Transverse colon (tissue), 4 donors: ENCODE data around the gene BCL2L1.
A peak's percentile ranks its signal among the peaks of the same experiment; 100 is the strongest.

Experiments used
- POLR2A ChIP-seq: fragments of 450-650 bp; IDR thresholded peaks from one replicate; pipeline ENCODE4 v1.6.1; 2016; ENCODE audit warnings: antibody characterized with exemption, mild to moderate bottlenecking, moderate library complexity
- POLR2AphosphoS5 ChIP-seq, 3 donors: sonication (generic); formaldehyde crosslinking; IDR thresholded peaks; one replicate each; pipeline ENCODE4 v1.6.1; 2016; ENCODE audit warnings: antibody characterized with exemption in 3 of 3
- TF ChIP-seq, protein P1 (sequence below), 5 experiments: fragments of 200-600 bp in 3 of 5; fragments of 450-650 bp in 2 of 5; sonication (generic) in 3 of 5; IDR thresholded peaks; 1 replicate in 2 of 5; 2 replicates in 3 of 5; pipeline ENCODE4 v1.5.1; 2016 to 2017; ENCODE audit warnings: antibody characterized with exemption in 5 of 5, inconsistent platforms in 3 of 5, mild to moderate bottlenecking in 2 of 5, moderate library complexity in 1 of 5

DNA sequence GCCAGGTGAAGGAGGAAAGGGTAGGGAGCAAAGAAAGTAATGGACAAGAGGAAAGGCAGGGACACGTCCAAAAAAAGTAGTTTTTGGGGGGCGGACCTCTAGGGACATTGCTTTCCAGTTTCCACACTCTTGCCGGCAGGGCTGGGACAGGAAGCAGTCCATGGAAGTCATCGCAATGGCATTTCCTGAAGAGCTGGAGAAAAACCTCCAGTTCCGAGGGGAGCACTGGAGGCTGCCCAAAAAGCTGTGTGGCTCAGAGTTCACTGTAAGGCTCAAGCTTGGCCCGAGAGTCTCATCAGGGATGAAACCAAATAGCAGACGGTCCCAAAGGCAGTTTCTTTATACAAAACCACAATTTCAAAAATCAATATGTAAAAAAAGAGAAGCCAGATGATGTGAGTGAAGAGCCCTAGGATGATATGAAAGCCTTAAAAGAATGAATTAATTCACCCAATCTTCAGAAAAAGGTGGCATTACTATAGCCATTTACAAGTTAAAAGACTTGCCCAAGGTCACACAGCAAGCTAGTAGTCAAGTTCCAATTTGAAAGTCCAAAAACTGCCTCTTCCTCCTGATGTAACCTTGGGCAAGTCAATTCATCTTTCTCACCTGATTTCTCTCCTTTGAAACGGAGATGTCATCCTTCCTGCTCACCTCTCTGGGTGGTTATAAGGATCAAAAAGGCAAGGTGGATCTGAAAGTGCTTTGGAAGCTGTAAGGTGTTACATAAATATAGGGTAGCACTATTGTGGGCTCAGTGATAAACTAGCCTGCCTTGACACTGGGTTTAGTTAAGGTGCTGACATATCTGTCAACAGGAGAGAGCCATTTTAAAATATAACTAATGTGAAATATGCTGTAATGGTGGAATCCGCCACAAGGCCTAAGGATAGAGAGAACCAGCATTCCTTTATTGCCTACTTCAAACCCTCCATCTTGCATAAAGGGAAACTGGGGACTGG is 9.1 kb downstream of the BCL2L1 start:
- TF ChIP-seq, protein P1, sequence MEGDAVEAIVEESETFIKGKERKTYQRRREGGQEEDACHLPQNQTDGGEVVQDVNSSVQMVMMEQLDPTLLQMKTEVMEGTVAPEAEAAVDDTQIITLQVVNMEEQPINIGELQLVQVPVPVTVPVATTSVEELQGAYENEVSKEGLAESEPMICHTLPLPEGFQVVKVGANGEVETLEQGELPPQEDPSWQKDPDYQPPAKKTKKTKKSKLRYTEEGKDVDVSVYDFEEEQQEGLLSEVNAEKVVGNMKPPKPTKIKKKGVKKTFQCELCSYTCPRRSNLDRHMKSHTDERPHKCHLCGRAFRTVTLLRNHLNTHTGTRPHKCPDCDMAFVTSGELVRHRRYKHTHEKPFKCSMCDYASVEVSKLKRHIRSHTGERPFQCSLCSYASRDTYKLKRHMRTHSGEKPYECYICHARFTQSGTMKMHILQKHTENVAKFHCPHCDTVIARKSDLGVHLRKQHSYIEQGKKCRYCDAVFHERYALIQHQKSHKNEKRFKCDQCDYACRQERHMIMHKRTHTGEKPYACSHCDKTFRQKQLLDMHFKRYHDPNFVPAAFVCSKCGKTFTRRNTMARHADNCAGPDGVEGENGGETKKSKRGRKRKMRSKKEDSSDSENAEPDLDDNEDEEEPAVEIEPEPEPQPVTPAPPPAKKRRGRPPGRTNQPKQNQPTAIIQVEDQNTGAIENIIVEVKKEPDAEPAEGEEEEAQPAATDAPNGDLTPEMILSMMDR (IDR thresholded peaks at IDR 0.05) = no peak
- no peak for TF ChIP-seq POLR2A
- peak; percentile 20 to 48 (median 41) for TF ChIP-seq POLR2AphosphoS5 (IDR thresholded peaks at IDR 0.05)
